DND-41 (cell line): ENCODE data around the gene STH.

Experiments
- ATAC-seq: fragments of 200-7000 bp; cut with Tn5 transposase; 3 replicates; pipeline ENCODE4 v1.9.1; 2021; ENCODE audit warnings: low read depth; ENCODE audit not compliant: insufficient read depth
- DNase-seq: peaks from one replicate; pipeline ENCODE4 v3.0.0-alpha.2; 2020
- H2AFZ ChIP-seq: 2 replicates; pipeline ENCODE4 v1.6.0; 2012; ENCODE audit warnings: low read depth, low read length
- H3K27ac ChIP-seq: 2 replicates; pipeline ENCODE4 v1.5.1; 2012; ENCODE audit warnings: low read length, inconsistent platforms
- H3K27me3 ChIP-seq: fragments of 200-600 bp; sonication (generic); 2 replicates; pipeline ENCODE4 v1.6.0; 2012; ENCODE audit warnings: low read length, mild to moderate bottlenecking, inconsistent platforms; ENCODE audit not compliant: insufficient read depth, poor library complexity
- H3K36me3 ChIP-seq: 2 replicates; pipeline ENCODE4 v1.5.1; 2012; ENCODE audit warnings: low read length, inconsistent platforms; ENCODE audit not compliant: insufficient read depth
- H3K4me1 ChIP-seq: 2 replicates; pipeline ENCODE4 v1.5.1; 2012; ENCODE audit warnings: mild to moderate bottlenecking, low read length; ENCODE audit not compliant: insufficient read depth
- H3K4me2 ChIP-seq: 2 replicates; pipeline ENCODE4 v1.6.0; 2012; ENCODE audit warnings: mild to moderate bottlenecking, moderate library complexity, low read length, inconsistent platforms; ENCODE audit not compliant: insufficient read depth
- H3K4me3 ChIP-seq, 2 experiments: fragments of 200-600 bp in 1 of 2; shearing (Covaris generic) in 1 of 2; 2 replicates each; pipeline ENCODE4 v1.5.1; 2012 to 2016; ENCODE audit warnings: inconsistent platforms in 2 of 2, low read length in 2 of 2, mild to moderate bottlenecking in 2 of 2, low read depth in 1 of 2, moderate library complexity in 1 of 2
- H3K79me2 ChIP-seq: 2 replicates; pipeline ENCODE4 v1.6.0; 2012; ENCODE audit warnings: low read length, inconsistent platforms; ENCODE audit not compliant: insufficient read depth
- H3K9ac ChIP-seq: 2 replicates; pipeline ENCODE4 v1.6.0; 2012; ENCODE audit warnings: low read depth, mild to moderate bottlenecking, inconsistent platforms, low read length, moderate library complexity
- H3K9me3 ChIP-seq: 2 replicates; pipeline ENCODE4 v1.5.1; 2012; ENCODE audit warnings: low read length, moderate library complexity, mild to moderate bottlenecking, inconsistent platforms; ENCODE audit not compliant: insufficient read depth, severe bottlenecking
- H4K20me1 ChIP-seq: 2 replicates; pipeline ENCODE4 v1.6.0; 2012; ENCODE audit warnings: low read length; ENCODE audit not compliant: insufficient read depth
- CTCF ChIP-seq: IDR thresholded peaks from 2 replicates; pipeline ENCODE4 v1.5.1; 2012; ENCODE audit warnings: borderline replicate concordance, low read length, moderate library complexity, mild to moderate bottlenecking; ENCODE audit not compliant: poor library complexity, severe bottlenecking; ENCODE audit errors: extremely low read depth
- EZH2 ChIP-seq: IDR thresholded peaks from 3 replicates; pipeline ENCODE4 v1.6.1; 2012; ENCODE audit warnings: borderline replicate concordance, low read depth, mild to moderate bottlenecking, moderate library complexity, low read length, inconsistent platforms; ENCODE audit not compliant: severe bottlenecking

The STH gene

GRCh38 chr17:45962221-45962972 is 36.7 kb upstream of the STH start:
- Histone ChIP-seq H3K4me3 (no peak overlapping the region), H4K20me1 (no peaks in the 10 kb centered on the region), H3K27me3 (no peaks in the 10 kb centered on the region), H3K9me3 (no peaks in the 10 kb centered on the region), H3K9ac (no peak overlapping the region), H3K4me2 (no peak overlapping the region), H3K36me3 (no peaks in the 10 kb centered on the region), H3K27ac (no peak overlapping the region), H3K79me2 (no peaks in the 10 kb centered on the region), H2AFZ (no peak overlapping the region), H3K4me1 (no peaks in the 10 kb centered on the region)
- no peak for TF ChIP-seq CTCF
- TF ChIP-seq EZH2, result no peak
- ATAC-seq (no peak), DNase-seq (no peak)

GRCh38 chr17:45963283-45963682 is 35.8 kb upstream of the STH start:
- Histone ChIP-seq H2AFZ (no peak overlapping the region), H3K9ac (no peak overlapping the region), H3K4me3 (no peak overlapping the region), H3K4me2 (no peak overlapping the region), H3K79me2 (no peaks in the 10 kb centered on the region), H3K36me3 (no peaks in the 10 kb centered on the region), H3K27ac (no peak overlapping the region), H3K27me3 (no peaks in the 10 kb centered on the region), H3K9me3 (no peaks in the 10 kb centered on the region), H4K20me1 (no peaks in the 10 kb centered on the region), H3K4me1 (no peaks in the 10 kb centered on the region)
- no peak for DNase-seq
- TF ChIP-seq CTCF, result no peak
- no peak for TF ChIP-seq EZH2
- ATAC-seq, result no peak

GRCh38 chr17:45963889-45964288 is 35.2 kb upstream of the STH start:
- Histone ChIP-seq H3K79me2 (no peaks in the 10 kb centered on the region), H3K9ac (no peak overlapping the region), H3K4me3 (no peak overlapping the region), H3K27me3 (no peaks in the 10 kb centered on the region), H4K20me1 (no peaks in the 10 kb centered on the region), H2AFZ (no peak overlapping the region), H3K4me1 (no peaks in the 10 kb centered on the region), H3K4me2 (no peak overlapping the region), H3K27ac (no peak overlapping the region), H3K36me3 (no peaks in the 10 kb centered on the region), H3K9me3 (no peaks in the 10 kb centered on the region)
- no peak for DNase-seq
- ATAC-seq, result no peak
- TF ChIP-seq CTCF (no peak), EZH2 (no peak)
